ENCODE measurements around the gene GIN1. TPM values are rescaled to one million over a fixed set of nuclear protein-coding genes. Genes with fewer than 3 reads are reported as not detected.

Gene GIN1
- total and polyA plus RNA-seq, 2 donors (not counting 1 experiment from before 2014, with no cell fraction given) = 2.2 to 16.9 TPM

DNA sequence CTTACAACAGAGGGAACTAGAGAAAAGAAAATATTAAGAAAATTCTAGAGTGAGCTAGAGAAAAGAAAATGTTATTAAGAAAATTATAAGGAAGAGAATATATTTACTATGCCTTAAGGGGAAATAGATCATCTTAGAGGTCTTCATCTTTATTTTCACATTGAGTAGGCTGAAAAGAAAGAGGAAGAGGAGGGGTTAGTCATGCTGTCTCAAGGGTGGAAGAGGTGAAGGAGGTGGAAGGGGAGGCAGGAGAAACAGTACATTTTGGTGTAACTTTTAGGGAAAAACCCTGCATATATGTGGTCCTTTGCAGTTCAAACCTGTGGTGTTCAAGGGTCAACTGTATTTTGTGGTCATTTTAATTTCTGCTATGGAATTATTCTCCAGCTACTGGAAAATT, 46.8 kb upstream of the GIN1 start:
- no peak overlapping the region for H3K27ac Mint-ChIP-seq
- DNase-seq (no peak), ATAC-seq (ENCODE audit: low read depth) (no peak)
- Histone ChIP-seq H3K9ac (ENCODE audit: low read length) (no peak overlapping the region), H3K27me3 (replicated peaks in 1 of 4; ENCODE audit: control extremely low read depth in 1 of 4, control insufficient read depth in 3 of 4, insufficient read depth in 4 of 4, low read length in 3 of 4) (no peaks in the 10 kb centered on the region), H3K4me1 (ENCODE audit: control insufficient read depth in 2 of 2, insufficient read depth in 2 of 2, low read length in 2 of 2) (no peaks in the 10 kb centered on the region), H4K20me1 (ENCODE audit: control insufficient read depth, insufficient read depth, low read length, poor library complexity, severe bottlenecking) (no peaks in the 10 kb centered on the region), H3K36me3 (replicated peaks in 1 of 2; ENCODE audit: control extremely low read depth in 1 of 2, control insufficient read depth in 1 of 2, extremely low read depth in 1 of 2, insufficient read depth in 2 of 2, low read length in 1 of 2) (peaks cover 15 to 19% of the 10 kb centered on the region in 2 experiments), H3K4me2 (replicated peaks; ENCODE audit: low read depth, low read length, poor library complexity, severe bottlenecking) (no peak overlapping the region), H3K4me3 (ENCODE audit: control extremely low read depth in 1 of 5, extremely low read depth in 1 of 5, insufficient read depth in 1 of 5, low read depth in 2 of 5, low read length in 4 of 5) (no peak overlapping the region), H3K9me3 (ENCODE audit: control extremely low read depth in 1 of 3, control insufficient read depth in 2 of 3, insufficient read depth in 1 of 3, low read length in 2 of 3) (no peaks in the 10 kb centered on the region), H3K27ac (ENCODE audit: low read length in 2 of 2) (no peak overlapping the region), H2AFZ (ENCODE audit: insufficient read depth, low read depth, low read length, poor library complexity, severe bottlenecking) (no peak overlapping the region), H3K79me2 (ENCODE audit: control insufficient read depth, insufficient read depth, low read length) (no peaks in the 10 kb centered on the region)
- POLR2A ChIA-PET = no interaction called here
- intact Hi-C loops (cut with micrococcal nuclease) = no loop called here
- H3K4me1 Mint-ChIP-seq = peaks cover 2% of the 10 kb centered on the region
- no peaks in the 10 kb centered on the region for H3K9me3 Mint-ChIP-seq (ENCODE audit: insufficient read depth)
- CTCF ChIA-PET = no interaction called here
- no peaks in the 10 kb centered on the region for H3K27me3 Mint-ChIP-seq
- no peak overlapping the region for H3K4me3 Mint-ChIP-seq
- TF ChIP-seq, protein P1, sequence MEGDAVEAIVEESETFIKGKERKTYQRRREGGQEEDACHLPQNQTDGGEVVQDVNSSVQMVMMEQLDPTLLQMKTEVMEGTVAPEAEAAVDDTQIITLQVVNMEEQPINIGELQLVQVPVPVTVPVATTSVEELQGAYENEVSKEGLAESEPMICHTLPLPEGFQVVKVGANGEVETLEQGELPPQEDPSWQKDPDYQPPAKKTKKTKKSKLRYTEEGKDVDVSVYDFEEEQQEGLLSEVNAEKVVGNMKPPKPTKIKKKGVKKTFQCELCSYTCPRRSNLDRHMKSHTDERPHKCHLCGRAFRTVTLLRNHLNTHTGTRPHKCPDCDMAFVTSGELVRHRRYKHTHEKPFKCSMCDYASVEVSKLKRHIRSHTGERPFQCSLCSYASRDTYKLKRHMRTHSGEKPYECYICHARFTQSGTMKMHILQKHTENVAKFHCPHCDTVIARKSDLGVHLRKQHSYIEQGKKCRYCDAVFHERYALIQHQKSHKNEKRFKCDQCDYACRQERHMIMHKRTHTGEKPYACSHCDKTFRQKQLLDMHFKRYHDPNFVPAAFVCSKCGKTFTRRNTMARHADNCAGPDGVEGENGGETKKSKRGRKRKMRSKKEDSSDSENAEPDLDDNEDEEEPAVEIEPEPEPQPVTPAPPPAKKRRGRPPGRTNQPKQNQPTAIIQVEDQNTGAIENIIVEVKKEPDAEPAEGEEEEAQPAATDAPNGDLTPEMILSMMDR (IDR thresholded peaks at IDR 0.05) = no peak
- TF ChIP-seq EZH2 (IDR thresholded peaks at IDR 0.05; ENCODE audit: borderline replicate concordance, insufficient read depth, low read depth, low read length, poor library complexity, severe bottlenecking) = no peak

- no peak overlapping the region for H3K4me3 Mint-ChIP-seq
- no peak overlapping the region for H3K4me2 ChIP-seq (replicated peaks; ENCODE audit: low read depth, low read length, poor library complexity, severe bottlenecking)
- H3K27ac Mint-ChIP-seq = no peak overlapping the region
- no peaks in the 10 kb centered on the region for H3K79me2 ChIP-seq (ENCODE audit: control insufficient read depth, insufficient read depth, low read length)
- no peak overlapping the region for H3K9ac ChIP-seq (ENCODE audit: low read length)
- intact Hi-C loops (cut with micrococcal nuclease) = no loop called here
- no peak overlapping the region for H2AFZ ChIP-seq (ENCODE audit: insufficient read depth, low read depth, low read length, poor library complexity, severe bottlenecking)
- POLR2A ChIA-PET = no interaction called here
- H3K4me1 ChIP-seq (ENCODE audit: control insufficient read depth in 2 of 2, insufficient read depth in 2 of 2, low read length in 2 of 2) = no peaks in the 10 kb centered on the region
- no peaks in the 10 kb centered on the region for H3K9me3 ChIP-seq (ENCODE audit: control extremely low read depth in 1 of 3, control insufficient read depth in 2 of 3, insufficient read depth in 1 of 3, low read length in 2 of 3)
- no peaks in the 10 kb centered on the region for H3K9me3 Mint-ChIP-seq (ENCODE audit: insufficient read depth)
- ATAC-seq (ENCODE audit: low read depth) (no peak), DNase-seq (no peak)
- no CpG with 5 or more reads among the region's 1 CpG for WGBS (ENCODE audit: insufficient coverage)
- H3K36me3 ChIP-seq (replicated peaks in 1 of 2; ENCODE audit: control extremely low read depth in 1 of 2, control insufficient read depth in 1 of 2, extremely low read depth in 1 of 2, insufficient read depth in 2 of 2, low read length in 1 of 2) = peaks cover 8 to 33% of the 10 kb centered on the region in 2 experiments
- H3K4me3 ChIP-seq (ENCODE audit: control extremely low read depth in 1 of 5, extremely low read depth in 1 of 5, insufficient read depth in 1 of 5, low read depth in 2 of 5, low read length in 4 of 5) = no peak overlapping the region
- no peak overlapping the region for H3K27ac ChIP-seq (ENCODE audit: low read length in 2 of 2)
- no peaks in the 10 kb centered on the region for H3K4me1 Mint-ChIP-seq
- no peaks in the 10 kb centered on the region for H3K27me3 ChIP-seq (replicated peaks in 1 of 4; ENCODE audit: control extremely low read depth in 1 of 4, control insufficient read depth in 3 of 4, insufficient read depth in 4 of 4, low read length in 3 of 4)
- no peaks in the 10 kb centered on the region for H4K20me1 ChIP-seq (ENCODE audit: control insufficient read depth, insufficient read depth, low read length, poor library complexity, severe bottlenecking)
- no peak for TF ChIP-seq EZH2 (IDR thresholded peaks at IDR 0.05; ENCODE audit: borderline replicate concordance, insufficient read depth, low read depth, low read length, poor library complexity, severe bottlenecking)
- TF ChIP-seq, protein P1 (IDR thresholded peaks at IDR 0.05) = no peak
- H3K27me3 Mint-ChIP-seq = no peaks in the 10 kb centered on the region
- CTCF ChIA-PET = no interaction called here
Measured at GRCh38 chr5:103151156-103151555, 31.2 kb upstream of the GIN1 start.
